GM10847 (cell line): ENCODE results near the gene NR3C1.

Experiments used
- POLR2A ChIP-seq: IDR thresholded peaks from 2 replicates; pipeline ENCODE4 v1.6.1; 2011; ENCODE audit not compliant: insufficient read length; ENCODE audit errors: extremely low read depth

The NR3C1 gene

DNA sequence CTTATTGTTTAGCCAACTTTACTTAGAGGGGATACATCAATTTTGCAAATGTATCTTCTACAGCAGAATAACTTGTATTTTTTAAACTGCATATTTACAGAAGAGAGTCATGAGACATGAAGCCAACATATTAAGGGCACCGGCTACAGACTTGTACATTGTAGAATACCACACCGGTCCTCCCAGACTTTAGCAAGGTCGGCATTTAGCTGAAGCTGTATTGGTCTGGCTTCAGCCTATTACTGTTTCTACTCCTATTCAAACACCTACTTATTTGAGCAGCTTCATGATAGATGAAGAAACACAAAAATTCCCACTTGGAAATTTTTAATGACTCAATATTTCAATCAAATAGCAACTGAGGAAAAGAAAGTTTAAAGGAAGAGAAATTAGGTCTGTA is 33.0 kb downstream of the NR3C1 start:
- no peak for TF ChIP-seq POLR2A

DNA sequence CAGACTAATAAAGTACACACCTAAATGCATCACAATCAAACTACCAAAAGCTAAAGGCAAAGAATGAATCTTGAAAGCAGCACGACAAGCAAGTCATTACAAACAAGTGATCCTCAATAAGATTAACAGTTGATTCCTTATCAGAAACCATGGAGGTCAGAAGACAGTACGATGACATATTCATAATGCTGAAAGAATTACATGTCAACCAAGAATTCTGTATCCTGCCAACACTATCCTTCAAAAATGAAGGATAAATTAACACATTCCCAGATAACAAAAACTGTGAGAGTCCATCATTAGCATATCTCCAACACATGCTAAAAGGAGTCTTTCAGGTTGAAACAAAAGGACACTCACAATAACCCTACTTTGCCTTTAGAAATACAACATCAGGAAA is 39.4 kb downstream of the NR3C1 start:
- TF ChIP-seq POLR2A: no peak

DNA sequence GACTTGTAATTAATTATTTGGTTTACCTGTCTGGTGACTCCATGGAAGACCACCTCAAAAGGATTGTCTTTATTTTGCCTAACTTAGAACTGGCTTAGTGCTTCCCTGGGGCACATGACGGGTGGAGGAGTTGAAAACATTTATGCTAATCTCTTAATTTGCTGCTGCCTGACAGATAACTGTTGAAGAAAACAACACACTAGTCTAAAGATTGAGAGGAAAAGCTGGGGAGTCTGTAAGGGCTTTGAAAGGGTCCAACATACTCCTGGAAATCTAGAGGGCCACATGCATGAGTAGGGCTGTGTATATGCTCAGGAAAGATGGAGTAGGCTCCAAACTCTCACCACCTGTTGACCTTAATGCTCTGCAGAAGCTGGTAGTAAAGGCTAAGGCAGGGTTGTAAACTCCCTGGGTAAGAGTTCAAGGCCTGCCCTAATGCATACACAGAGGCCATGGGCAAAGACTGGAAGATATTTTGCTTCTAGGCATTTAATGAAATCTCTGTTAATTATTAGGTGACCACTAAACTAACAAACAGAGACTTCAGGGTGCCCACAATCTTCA is 40.7 kb downstream of the NR3C1 start:
- no peak for TF ChIP-seq POLR2A

DNA sequence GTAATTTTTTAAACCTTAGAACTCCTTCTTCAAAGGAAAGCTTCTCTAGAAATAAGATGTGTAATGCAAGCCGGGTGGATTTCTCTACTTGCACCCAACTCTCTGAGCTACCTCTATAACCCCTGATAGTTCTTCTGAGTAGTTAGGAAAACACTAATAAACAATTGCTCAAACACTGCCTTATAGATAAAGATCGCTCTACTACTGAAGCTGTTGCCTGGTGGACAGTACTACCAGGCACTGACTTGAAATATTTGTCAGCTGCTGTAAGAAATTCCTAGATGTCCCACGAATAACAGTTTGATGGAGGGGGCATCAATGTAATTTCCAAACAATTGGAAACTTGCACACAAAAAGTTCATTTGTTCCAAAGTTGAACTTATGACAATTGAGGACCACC is 42.0 kb downstream of the NR3C1 start:
- TF ChIP-seq POLR2A: no peak

DNA sequence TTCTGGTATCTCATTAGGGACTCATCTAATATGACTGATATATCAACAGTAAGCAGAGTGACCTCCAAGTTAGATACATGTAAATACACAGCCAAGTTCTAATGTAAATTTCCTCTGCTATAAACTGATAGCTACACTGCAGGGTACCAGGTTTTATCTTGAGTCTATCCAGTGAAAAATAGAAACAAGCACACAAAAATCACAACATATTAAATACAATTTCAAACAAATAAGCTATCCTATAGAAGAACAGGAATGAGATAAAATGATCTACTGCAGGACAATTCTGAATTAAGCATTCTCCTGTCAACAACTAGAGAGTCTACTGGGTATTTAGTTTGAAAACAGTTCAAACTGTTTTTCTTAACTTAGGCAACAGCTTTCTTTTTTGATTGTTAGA is 42.7 kb downstream of the NR3C1 start:
- no peak for TF ChIP-seq POLR2A

DNA sequence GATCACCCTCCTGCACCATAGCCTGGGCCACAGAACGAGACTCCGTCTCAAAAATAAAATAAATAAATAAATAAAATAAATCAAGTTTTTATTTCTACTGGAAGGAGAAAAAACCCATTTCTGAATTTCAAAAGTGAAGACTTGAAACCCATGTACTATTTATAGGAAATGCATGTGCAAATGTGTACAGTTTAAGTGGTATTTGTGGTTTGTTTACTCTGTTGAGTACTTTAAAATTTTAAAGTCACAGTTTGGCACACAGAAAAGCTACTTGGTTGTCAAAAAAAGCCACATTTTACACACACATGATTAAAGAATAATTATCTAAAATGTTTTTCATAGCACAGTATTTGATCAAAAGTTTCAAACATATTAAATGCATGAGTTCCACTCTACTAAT is 43.6 kb downstream of the NR3C1 start:
- TF ChIP-seq POLR2A: no peak

DNA sequence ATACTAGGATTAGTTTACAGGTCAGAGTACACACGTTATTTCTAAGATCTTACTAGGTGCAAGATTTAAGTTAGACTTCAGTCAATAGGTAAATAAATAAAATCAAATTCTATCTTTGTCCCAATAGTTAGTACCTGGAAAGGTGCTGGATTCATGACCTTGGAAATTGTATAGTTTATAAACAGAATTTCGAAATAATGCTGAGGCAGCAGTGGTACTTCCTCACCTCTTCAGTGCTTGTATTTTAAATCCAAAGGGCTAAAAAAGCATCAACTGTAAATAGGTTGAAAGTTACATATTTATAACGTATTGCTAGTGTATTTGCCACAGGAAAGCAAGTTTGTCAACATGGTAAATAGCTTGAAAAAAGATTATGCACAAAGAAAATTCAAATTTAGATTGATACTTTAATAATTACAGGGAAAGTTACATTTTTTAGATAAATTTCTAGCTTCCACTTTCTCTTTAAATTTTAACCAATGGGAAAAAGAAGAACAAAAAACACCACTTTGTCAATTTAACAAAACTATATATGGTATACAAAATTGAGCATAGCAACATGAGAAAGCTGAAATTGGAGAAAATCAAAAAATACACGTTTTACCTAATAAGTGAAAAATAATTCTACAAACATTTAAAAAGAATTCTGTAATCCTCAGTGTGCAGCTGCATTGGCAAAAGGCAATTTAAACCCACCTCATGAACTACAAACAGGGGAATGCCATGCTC is 46.5 kb downstream of the NR3C1 start:
- TF ChIP-seq POLR2A: no peak

DNA sequence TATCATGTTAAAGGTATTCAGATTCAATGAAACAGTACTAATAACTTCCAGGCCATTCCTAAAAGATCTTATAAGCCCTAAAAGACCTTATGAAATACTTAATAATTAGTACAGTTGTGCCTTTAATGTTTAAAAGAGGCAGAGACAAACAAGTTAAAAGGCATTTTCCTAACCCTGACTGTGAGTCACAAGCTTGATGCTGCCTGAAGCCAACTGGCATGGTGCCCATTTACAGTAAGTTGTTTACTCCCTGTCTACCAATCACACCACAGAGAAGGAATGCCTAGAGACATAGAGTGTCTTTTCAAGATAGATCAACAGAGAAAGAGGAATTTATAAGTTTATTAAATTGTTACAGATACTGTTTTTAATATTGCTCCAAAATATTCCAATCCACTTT is 47.8 kb downstream of the NR3C1 start:
- no peak for TF ChIP-seq POLR2A

DNA sequence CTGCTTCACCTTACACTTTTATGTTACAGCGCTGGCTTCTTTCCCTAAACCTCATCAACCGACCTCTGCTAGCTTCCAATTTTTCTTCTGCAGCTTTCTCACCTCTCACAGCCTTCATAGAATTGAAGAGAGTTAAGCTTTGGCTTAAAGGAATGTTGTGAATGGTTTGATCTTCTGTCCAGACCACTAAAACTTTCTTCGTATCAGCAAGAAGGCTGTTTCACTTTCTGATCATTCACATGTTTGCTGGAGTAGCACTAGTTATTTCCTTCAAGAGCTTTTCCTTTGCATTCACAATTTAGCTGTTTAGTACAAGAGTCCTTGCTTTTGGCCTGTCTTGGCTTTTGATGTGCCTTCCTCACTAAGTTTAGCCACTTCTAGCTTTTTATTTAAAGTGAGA is 49.5 kb downstream of the NR3C1 start:
- no peak for TF ChIP-seq POLR2A

DNA sequence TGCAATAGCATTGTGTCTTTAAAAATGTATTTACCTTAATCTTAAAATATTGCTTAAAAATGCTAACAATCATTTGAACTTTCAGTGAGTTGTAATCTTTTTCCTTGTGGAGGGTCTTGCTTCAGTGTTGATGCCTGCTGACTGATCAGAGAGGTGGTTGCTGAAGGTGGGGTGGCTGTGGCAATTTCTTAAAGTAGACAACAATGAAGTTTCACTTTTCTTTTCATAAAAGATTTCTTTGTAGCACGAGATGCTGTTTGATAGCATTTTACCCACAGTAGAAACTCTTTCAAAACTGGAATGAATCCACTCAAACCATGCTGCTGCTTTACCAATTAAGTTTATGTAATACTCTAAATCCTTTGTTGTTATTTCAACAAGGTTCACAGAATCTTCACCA is 50.8 kb downstream of the NR3C1 start:
- TF ChIP-seq POLR2A: no peak

DNA sequence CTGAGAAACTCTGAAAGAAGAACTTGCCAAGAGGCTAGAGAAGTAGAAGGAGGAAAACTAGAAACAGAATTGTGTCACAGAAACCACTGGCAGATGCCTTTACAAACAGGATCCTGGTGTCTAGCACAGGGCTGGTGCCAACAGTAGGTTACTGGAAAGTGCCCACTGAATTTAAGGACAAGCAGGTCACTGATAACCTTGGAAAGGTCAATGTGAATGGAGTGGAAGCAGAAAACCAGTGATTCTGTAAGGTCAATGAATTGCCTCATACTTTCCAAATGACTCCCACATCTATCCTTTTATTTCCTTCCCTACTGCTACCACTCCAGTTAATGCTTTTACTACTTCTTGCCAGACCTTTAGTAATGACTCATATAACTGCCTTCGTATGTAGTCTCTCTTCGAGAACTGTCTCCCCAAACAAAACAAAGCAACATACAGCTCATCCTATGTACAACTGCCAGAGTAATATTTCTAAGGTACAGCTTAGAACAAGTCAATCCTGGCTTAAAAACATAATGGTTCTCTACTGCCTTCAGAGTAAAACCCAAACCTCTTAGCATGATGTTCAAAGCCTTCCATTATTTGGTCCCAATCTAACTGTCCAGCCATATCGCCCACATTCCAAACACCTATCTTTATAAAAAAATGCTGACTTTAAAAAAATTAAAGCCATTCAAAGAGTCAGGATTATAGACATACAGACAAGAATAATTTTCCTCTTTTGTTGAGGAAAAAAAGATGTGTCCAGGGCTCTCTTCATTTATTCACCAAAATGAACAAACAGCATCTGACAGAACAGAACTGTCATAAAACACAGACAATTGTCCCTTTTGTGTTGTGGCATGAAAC is 52.5 kb downstream of the NR3C1 start:
- TF ChIP-seq POLR2A: no peak

DNA sequence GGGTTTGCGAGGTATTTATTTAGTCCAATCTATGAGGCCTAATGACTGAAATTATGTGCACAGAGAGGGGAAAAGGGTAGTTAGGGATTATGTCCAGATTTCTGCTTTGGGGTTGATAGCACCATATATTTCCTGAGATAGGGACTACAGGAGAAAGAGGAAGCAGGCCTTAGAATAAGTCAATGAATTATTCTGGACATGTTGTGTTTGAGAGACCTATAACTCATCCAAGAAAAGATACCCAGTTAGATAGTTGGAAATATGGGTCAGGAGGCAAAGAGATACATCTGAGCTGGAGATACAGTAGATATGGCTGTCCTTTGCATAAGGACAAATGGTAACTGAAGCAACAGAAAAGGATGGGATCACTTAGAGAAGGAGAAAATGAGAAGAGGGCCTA is 53.1 kb downstream of the NR3C1 start:
- no peak for TF ChIP-seq POLR2A

DNA sequence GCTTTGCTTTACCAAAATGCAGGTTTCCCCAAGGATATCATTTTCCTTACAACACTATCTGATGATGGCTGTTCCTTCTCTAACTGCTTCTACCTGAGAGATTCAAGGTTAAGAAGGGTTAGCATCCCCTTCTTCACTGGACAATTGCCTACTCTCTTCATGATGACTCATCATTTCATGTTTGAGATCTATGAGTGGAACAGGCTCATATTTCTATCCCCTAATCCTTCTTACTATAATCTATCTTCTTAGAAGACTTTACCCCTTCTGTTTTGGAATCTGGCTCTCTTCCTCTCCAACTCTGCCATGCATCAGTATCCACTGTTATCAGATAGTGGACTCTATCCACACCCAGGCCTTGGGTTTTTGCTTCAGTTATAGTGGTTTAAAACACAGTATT is 54.3 kb downstream of the NR3C1 start:
- no peak for TF ChIP-seq POLR2A

DNA sequence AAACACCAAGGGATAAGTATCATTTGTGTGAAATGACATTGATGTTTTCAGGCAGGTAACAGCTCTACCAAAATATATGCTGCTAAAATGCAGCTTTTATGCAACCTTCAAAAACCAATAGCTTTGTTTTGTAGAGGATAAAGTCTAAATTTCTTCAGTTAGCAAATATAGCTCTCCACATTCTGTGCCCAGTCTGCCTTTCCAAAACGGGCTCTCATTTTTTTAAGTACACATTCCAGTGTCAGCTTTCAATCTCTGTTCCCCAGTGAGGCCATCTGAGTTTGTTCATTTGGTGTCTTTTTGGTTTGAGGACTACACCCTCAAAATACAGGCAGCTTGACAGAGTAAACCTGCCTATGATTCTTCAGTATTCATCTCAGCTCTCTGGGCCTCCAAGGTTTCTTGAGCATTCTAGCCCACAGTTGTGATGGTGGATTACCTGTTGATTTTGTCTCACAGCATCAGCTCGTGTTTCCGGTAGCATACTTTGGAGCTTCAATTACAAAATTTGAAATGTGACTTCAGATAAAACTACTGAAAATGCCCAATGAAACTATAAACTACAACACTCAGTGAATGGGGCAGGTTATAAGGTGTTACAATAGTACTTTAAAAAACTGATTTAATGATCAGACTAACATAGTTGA is 55.7 kb downstream of the NR3C1 start:
- TF ChIP-seq POLR2A: no peak

DNA sequence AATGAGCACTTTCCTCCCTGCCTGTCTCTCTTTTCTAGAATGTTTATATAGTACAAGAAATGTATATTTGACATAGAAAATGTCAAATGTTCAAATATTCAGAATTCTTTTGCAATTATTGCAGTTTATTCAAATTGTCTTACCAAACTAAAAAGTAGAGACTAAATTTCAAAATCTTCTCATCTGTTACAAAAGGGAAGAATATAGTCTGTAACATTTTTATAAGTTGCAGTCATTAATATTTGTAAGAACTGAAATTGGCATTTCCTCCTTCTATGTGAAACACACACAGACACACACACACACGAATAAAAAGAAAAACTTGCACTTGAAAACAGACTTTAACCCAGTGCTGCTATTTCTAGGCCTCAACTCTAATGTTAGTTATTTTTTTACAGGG is 56.4 kb downstream of the NR3C1 start:
- no peak for TF ChIP-seq POLR2A
